NCI-H128 (cell line): ENCODE data around the gene CKM.
"Not testable (repeated sequence)": the region's sequence is repeated elsewhere in the genome, so short reads cannot be mapped to it uniquely, and the experiment has no call there.

ENCODE experiments used
- DNase-seq: peaks from one replicate; lab custom pipeline; 2025; ENCODE audit not compliant: unreplicated experiment; lab: John Stamatoyannopoulos, UW

CKM gene

GRCh38 chr19:45321848-45322247 is 827 bp downstream of the CKM start:
- no peak for DNase-seq

- no peak for DNase-seq
Measured at GRCh38 chr19:45320997-45321775, 1.5 kb downstream of the CKM start.

- DNase-seq, result no peak
Measured at GRCh38 chr19:45315304-45315703, 7.4 kb downstream of the CKM start.

- no peak for DNase-seq
Measured at GRCh38 chr19:45314708-45315245, 7.9 kb downstream of the CKM start.

- not testable (repeated sequence) for DNase-seq
Measured at GRCh38 chr19:45312285-45312684, 10.4 kb downstream of the CKM start.

GRCh38 chr19:45311621-45312020 is 11.1 kb downstream of the CKM start:
- no peak for DNase-seq

- DNase-seq, result not testable (repeated sequence)
Measured at GRCh38 chr19:45309322-45309721, 13.4 kb downstream of the CKM start.

GRCh38 chr19:45307361-45307760 is 15.3 kb downstream of the CKM start:
- no peak for DNase-seq

- DNase-seq, result peak; percentile 63
Measured at GRCh38 chr19:45306518-45307027, 16.1 kb downstream of the CKM start.

GRCh38 chr19:45306040-45306439 is 16.6 kb downstream of the CKM start:
- DNase-seq, result no peak

- no peak for DNase-seq
Measured at GRCh38 chr19:45305421-45305820, 17.3 kb downstream of the CKM start.

- no peak for DNase-seq
Measured at GRCh38 chr19:45305007-45305406, 17.7 kb downstream of the CKM start.

- no peak for DNase-seq
Measured at GRCh38 chr19:45304141-45304926, 18.3 kb downstream of the CKM start.

- no peak for DNase-seq
Measured at GRCh38 chr19:45303269-45304060, 19.2 kb downstream of the CKM start.

- no peak for DNase-seq
Measured at GRCh38 chr19:45302416-45302815, 20.3 kb downstream of the CKM start.

GRCh38 chr19:45299719-45300118 is 23.0 kb downstream of the CKM start:
- no peak for DNase-seq

- no peak for DNase-seq
Measured at GRCh38 chr19:45298264-45298663, 24.4 kb downstream of the CKM start.

GRCh38 chr19:45297674-45298073 is 25.0 kb downstream of the CKM start:
- DNase-seq, result no peak

GRCh38 chr19:45296355-45296754 is 26.3 kb downstream of the CKM start:
- no peak for DNase-seq

GRCh38 chr19:45295873-45296272 is 26.8 kb downstream of the CKM start:
- no peak for DNase-seq
